Gastrocnemius medialis (tissue), 4 donors: ENCODE data around the gene AOC1. TPM values are rescaled to one million over a fixed set of nuclear protein-coding genes. Genes with fewer than 3 reads are reported as not detected.

Experiments
- ATAC-seq, 2 donors: fragments of 150-250 bp; one replicate each; pipeline ENCODE4 v1.9.1; 2016
- DNase-seq, 2 donors: peaks; one replicate each; pipeline ENCODE4 v3.0.0-alpha.2; 2019
- H3K27ac ChIP-seq, 4 donors: fragments of 200-600 bp; sonication (generic); 1 replicate in 1 of 4; 2 replicates in 3 of 4; pipeline ENCODE4 v1.5.1; 2016 to 2018; ENCODE audit warnings: mild to moderate bottlenecking in 2 of 4, moderate library complexity in 1 of 4
- H3K27me3 ChIP-seq, 3 donors: fragments of 200-600 bp; sonication (generic) in 2 of 3; 1 replicate in 1 of 3; 2 replicates in 2 of 3; pipeline versions ENCODE4 v1.5.1 to v1.6.0; 2016 to 2019; ENCODE audit warnings: mild to moderate bottlenecking in 1 of 3, moderate library complexity in 1 of 3
- H3K36me3 ChIP-seq, 2 donors: fragments of 200-600 bp; sonication (generic) in 1 of 2; one replicate each; pipeline ENCODE4 v1.5.1; 2017 to 2018
- H3K4me1 ChIP-seq, 2 donors: fragments of 200-600 bp; sonication (generic) in 1 of 2; one replicate each; pipeline ENCODE4 v1.5.1; 2016 to 2017; ENCODE audit warnings: mild to moderate bottlenecking in 2 of 2
- H3K4me3 ChIP-seq, 4 donors: fragments of 200-600 bp; sonication (generic) in 3 of 4; 1 replicate in 1 of 4; 2 replicates in 3 of 4; pipeline ENCODE4 v1.5.1; 2016 to 2019; ENCODE audit warnings: mild to moderate bottlenecking in 2 of 4
- H3K9me3 ChIP-seq, 3 donors: fragments of 200-600 bp; sonication (generic) in 2 of 3; 1 replicate in 1 of 3; 2 replicates in 2 of 3; pipeline ENCODE4 v1.5.1; 2016 to 2019
- CTCF ChIP-seq, 5 experiments: fragments of 450-650 bp in 3 of 5; fragments of 200-600 bp in 2 of 5; sonication (generic) in 2 of 5; IDR thresholded peaks in 4 of 5; conservative IDR thresholded peaks in 1 of 5; 1 replicate in 4 of 5; 2 replicates in 1 of 5; pipeline ENCODE4 v1.5.1; 2016 to 2019; ENCODE audit warnings: antibody characterized with exemption in 5 of 5, mild to moderate bottlenecking in 3 of 5, moderate library complexity in 3 of 5
- POLR2A ChIP-seq, 2 donors: fragments of 450-650 bp; IDR thresholded peaks; one replicate each; pipeline ENCODE4 v1.6.1; 2017; ENCODE audit warnings: antibody characterized with exemption in 2 of 2, mild to moderate bottlenecking in 2 of 2, moderate library complexity in 2 of 2
- in situ Hi-C, 4 donors: fragments of 200-750 bp; cut with MboI; loops; one replicate each; pipeline versions ENCODE4 v1.15.0 to v1.8.0; 2017; ENCODE audit warnings: low sequenced_read_pairs in 4 of 4
- intact Hi-C: fragments of 100-400 bp; cut with DNase I; formaldehyde crosslinking; loops from one replicate; pipeline ENCODE4 v1.15.1; 2023; ENCODE audit warnings: low total_unique reads
- total RNA-seq, 4 donors: library from RNA; depleted of rRNA; stranded (reverse); fragments of >200 nt; gene quantifications; one replicate each; pipeline versions ENCODE4 v1.1.0 to v1.2.3, GENCODE V29; 2016

The AOC1 gene
- total RNA-seq, 4 donors from 2014 or later: 1.6 TPM; not detected in 3

GRCh38 chr7:150846291-150847115, 5.8 kb upstream of the AOC1 start:
- intact Hi-C loops (no loop called here), in situ Hi-C loops (no loop called here)
- no peaks in the 10 kb centered on the region for H3K36me3 ChIP-seq
- no peak for ATAC-seq
- no peaks in the 10 kb centered on the region for H3K9me3 ChIP-seq
- DNase-seq: no peak
- H3K27me3 ChIP-seq: peaks cover 0 to 3% (median 0%) of the 10 kb centered on the region in 3 donors
- TF ChIP-seq POLR2A (IDR thresholded peaks at IDR 0.05) (no peak), CTCF (IDR thresholded peaks at IDR 0.05 in 4 of 5, conservative IDR thresholded peaks at IDR 0.05 in 1 of 5) (no peak)
- H3K4me1 ChIP-seq: no peaks in the 10 kb centered on the region
- H3K27ac ChIP-seq: no peak overlapping the region
- no peak overlapping the region for H3K4me3 ChIP-seq

DNA sequence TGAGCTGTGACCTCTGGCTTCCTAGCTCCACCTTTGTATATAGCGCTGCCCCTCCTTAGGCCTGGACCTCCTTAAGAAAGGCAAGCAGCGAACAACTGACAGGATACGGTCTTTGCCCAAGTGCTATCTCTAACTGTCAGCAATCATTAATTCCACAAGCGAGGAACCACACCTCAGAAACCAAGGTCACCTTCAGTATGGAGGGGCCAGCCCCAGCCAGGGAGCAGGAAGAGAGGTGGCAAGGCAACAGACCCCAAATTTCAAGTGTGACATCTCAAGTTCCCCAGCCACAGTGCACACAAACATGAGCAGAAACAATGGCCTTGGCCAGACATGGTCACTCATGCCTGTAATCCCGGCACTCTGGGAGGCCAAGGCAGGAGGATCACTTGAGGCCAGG, 4.8 kb upstream of the AOC1 start:
- H3K27me3 ChIP-seq: peaks cover 0 to 8% (median 0%) of the 10 kb centered on the region in 3 donors
- no peak overlapping the region for H3K27ac ChIP-seq
- no peak overlapping the region for H3K4me3 ChIP-seq
- ATAC-seq (no peak), DNase-seq (no peak)
- H3K4me1 ChIP-seq: no peaks in the 10 kb centered on the region
- intact Hi-C loops: no loop called here
- in situ Hi-C loops: no loop called here
- TF ChIP-seq CTCF (IDR thresholded peaks at IDR 0.05 in 4 of 5, conservative IDR thresholded peaks at IDR 0.05 in 1 of 5): no peak
- no peaks in the 10 kb centered on the region for H3K36me3 ChIP-seq
- H3K9me3 ChIP-seq: no peaks in the 10 kb centered on the region

DNA sequence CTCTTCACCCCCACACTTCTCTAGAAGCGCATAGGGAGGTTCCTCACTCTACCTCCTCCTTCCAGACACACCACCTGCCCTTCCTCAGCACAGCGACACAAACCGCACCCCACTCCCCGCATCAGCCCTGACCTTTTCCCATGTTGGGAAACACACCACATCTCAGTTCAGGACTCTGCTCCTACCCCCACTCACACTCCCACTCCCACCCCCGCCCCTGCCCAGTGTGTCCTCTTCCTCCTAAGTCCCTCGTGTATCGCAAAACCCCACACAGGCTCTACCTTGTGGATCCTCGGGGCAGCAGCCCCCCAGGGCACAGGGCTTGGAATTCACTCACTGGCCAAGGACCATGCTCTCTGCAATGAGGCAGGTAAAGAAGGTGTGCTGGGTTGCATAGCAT, 4.2 kb upstream of the AOC1 start:
- intact Hi-C loops (no loop called here), in situ Hi-C loops (no loop called here)
- Histone ChIP-seq H3K27ac (no peak overlapping the region), H3K36me3 (no peaks in the 10 kb centered on the region), H3K9me3 (no peaks in the 10 kb centered on the region), H3K4me3 (no peak overlapping the region), H3K4me1 (no peaks in the 10 kb centered on the region), H3K27me3 (peaks cover 0 to 8% (median 0%) of the 10 kb centered on the region in 3 donors)
- no peak for TF ChIP-seq CTCF (IDR thresholded peaks at IDR 0.05 in 4 of 5, conservative IDR thresholded peaks at IDR 0.05 in 1 of 5)
- TF ChIP-seq POLR2A (IDR thresholded peaks at IDR 0.05): no peak
- no peak for ATAC-seq
- DNase-seq: no peak

DNA sequence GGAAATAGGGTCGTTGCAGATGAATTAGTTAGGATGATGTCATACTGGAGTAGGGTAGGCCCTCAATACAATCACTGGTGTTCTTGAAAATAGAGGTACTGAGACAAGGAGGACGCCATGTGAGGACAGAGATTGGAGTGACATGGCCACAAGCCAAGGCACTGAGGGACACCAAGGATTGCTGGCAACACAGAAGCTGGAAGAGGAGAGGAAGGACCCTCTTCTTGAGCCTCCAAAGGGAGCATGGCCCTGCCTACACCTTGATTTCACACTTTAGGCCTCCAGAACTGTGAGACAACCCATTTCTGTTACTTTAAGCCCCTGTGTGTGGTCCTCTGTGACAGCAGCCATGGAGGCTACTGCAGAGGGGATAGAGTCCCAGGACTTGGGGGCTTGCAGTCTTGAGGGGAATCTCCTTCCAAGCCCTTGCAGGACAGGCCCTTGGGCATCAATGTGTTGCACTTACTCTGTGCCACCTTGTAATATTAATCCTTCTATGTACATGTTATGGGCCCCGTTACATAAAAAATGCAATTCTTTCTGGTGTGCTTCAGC, 3.7 kb upstream of the AOC1 start:
- no peaks in the 10 kb centered on the region for H3K36me3 ChIP-seq
- H3K4me1 ChIP-seq: no peaks in the 10 kb centered on the region
- TF ChIP-seq CTCF (IDR thresholded peaks at IDR 0.05 in 4 of 5, conservative IDR thresholded peaks at IDR 0.05 in 1 of 5): no peak
- no peak for TF ChIP-seq POLR2A (IDR thresholded peaks at IDR 0.05)
- in situ Hi-C loops (no loop called here), intact Hi-C loops (no loop called here)
- DNase-seq (no peak), ATAC-seq (no peak)
- peaks cover 0 to 8% (median 0%) of the 10 kb centered on the region in 3 donors for H3K27me3 ChIP-seq
- H3K9me3 ChIP-seq: no peaks in the 10 kb centered on the region
- H3K27ac ChIP-seq: no peak overlapping the region
- H3K4me3 ChIP-seq: no peak overlapping the region
